Endodermal cell (in vitro differentiated cells): ENCODE measurements around the gene PIAS1. TPM values are rescaled to one million over a fixed set of nuclear protein-coding genes. Genes with fewer than 3 reads are reported as not detected.

ENCODE experiments used
- DNase-seq: peaks from one replicate; pipeline ENCODE4 v3.0.0-alpha.2; 2017
- H3K27ac ChIP-seq: 2 replicates; pipeline ENCODE4 v1.5.1; 2013; ENCODE audit warnings: mild to moderate bottlenecking, low read depth, low read length, moderate library complexity
- H3K27me3 ChIP-seq: 2 replicates; pipeline ENCODE4 v1.6.1; 2013; ENCODE audit warnings: mild to moderate bottlenecking, low read length, moderate library complexity; ENCODE audit not compliant: insufficient read depth, control insufficient read depth, poor library complexity, severe bottlenecking
- H3K36me3 ChIP-seq: 2 replicates; pipeline ENCODE4 v1.7.0; 2013; ENCODE audit warnings: mild to moderate bottlenecking, low read length, moderate library complexity; ENCODE audit not compliant: control insufficient read depth, insufficient read depth
- H3K4me1 ChIP-seq: one replicate; pipeline ENCODE4 v1.7.0; 2013; ENCODE audit warnings: low read length; ENCODE audit not compliant: control insufficient read depth, insufficient read depth
- H3K4me3 ChIP-seq: 2 replicates; pipeline ENCODE4 v1.5.1; 2013; ENCODE audit warnings: mild to moderate bottlenecking, low read length, moderate library complexity
- H3K9ac ChIP-seq: 2 replicates; pipeline ENCODE4 v1.6.1; 2013; ENCODE audit warnings: mild to moderate bottlenecking, low read length, moderate library complexity; ENCODE audit not compliant: poor library complexity, severe bottlenecking; ENCODE audit errors: extremely low read depth
- H3K9me3 ChIP-seq: 2 replicates; pipeline ENCODE4 v1.6.1; 2013; ENCODE audit warnings: mild to moderate bottlenecking, low read length, moderate library complexity; ENCODE audit not compliant: control insufficient read depth
- H3K27ac Mint-ChIP-seq: 2 replicates; pipeline ENCODE4 v1.8.0; 2020; ENCODE audit warnings: mixed read lengths
- H3K27me3 Mint-ChIP-seq: 2 replicates; pipeline ENCODE4 v1.8.0; 2021; ENCODE audit warnings: mild to moderate bottlenecking, mixed read lengths; ENCODE audit not compliant: insufficient read depth
- H3K36me3 Mint-ChIP-seq: 2 replicates; pipeline ENCODE4 v1.8.0; 2020; ENCODE audit warnings: low read depth, mixed read lengths
- H3K4me1 Mint-ChIP-seq: 2 replicates; pipeline ENCODE4 v1.8.0; 2020; ENCODE audit warnings: mixed read lengths
- H3K4me3 Mint-ChIP-seq: 2 replicates; pipeline ENCODE4 v1.8.0; 2020; ENCODE audit warnings: mild to moderate bottlenecking, moderate library complexity, mixed read lengths
- H3K9me3 Mint-ChIP-seq: 2 replicates; pipeline ENCODE4 v1.8.0; 2020; ENCODE audit warnings: mild to moderate bottlenecking, mixed read lengths
- CTCF ChIP-seq: fragments of 200-600 bp; sonication (generic); conservative IDR thresholded peaks from 2 replicates; pipeline ENCODE4 v1.5.0; 2021; ENCODE audit warnings: antibody characterized with exemption, mild to moderate bottlenecking
- WGBS, 2 experiments: methylation state at CpG; one replicate each; pipeline versions ENCODE4 v1.1.5 to v1.1.7; 2013; ENCODE audit warnings: missing lambda C conversion rate in 2 of 2, mixed read lengths in 1 of 2; ENCODE audit not compliant: insufficient coverage in 1 of 2, insufficient read length in 1 of 2; 5-methylcytosine and 5-hydroxymethylcytosine counted together
- total RNA-seq, 2 donors: library from RNA; stranded (reverse); fragmentation: NEBNext Ultra II Directional in 1 of 2; extraction: Animal tissue kit (Norgen Biotek cat#: 25700) in 1 of 2; gene quantifications; 2 replicates in 1 of 2; 3 replicates in 1 of 2; pipeline ENCODE4 v1.2.1, GENCODE V29; 2021

Gene PIAS1
- total RNA-seq, 2 donors from 2014 or later, result 38.0 to 40.1 TPM

- Histone ChIP-seq H3K27ac (peak overlapping the region; percentile 54), H3K9ac (peak overlapping the region; percentile 48), H3K36me3 (peaks cover 18% of the 10 kb centered on the region), H3K27me3 (no peaks in the 10 kb centered on the region), H3K4me1 (peaks cover 10% of the 10 kb centered on the region), H3K4me3 (peak overlapping the region; percentile 59), H3K9me3 (peaks cover 18% of the 10 kb centered on the region)
- no peak overlapping the region for H3K4me3 Mint-ChIP-seq
- H3K4me1 Mint-ChIP-seq, result peaks cover 17% of the 10 kb centered on the region
- WGBS, 2 experiments, result 74% methylated on average over 3 of the region's 4 CpGs; no CpG with 5 or more reads in 1 of the 2 experiments
- peaks cover 18% of the 10 kb centered on the region for H3K9me3 Mint-ChIP-seq
- peaks cover 32% of the 10 kb centered on the region for H3K36me3 Mint-ChIP-seq
- TF ChIP-seq CTCF, result no peak
- H3K27ac Mint-ChIP-seq, result peak overlapping the region; percentile 97
- no peaks in the 10 kb centered on the region for H3K27me3 Mint-ChIP-seq
- DNase-seq, result no peak
Measured at GRCh38 chr15:68106656-68107055, 52.5 kb downstream of the PIAS1 start.

- Histone ChIP-seq H3K27ac (no peak overlapping the region), H3K36me3 (peaks cover 18% of the 10 kb centered on the region), H3K27me3 (no peaks in the 10 kb centered on the region), H3K4me3 (peak overlapping the region; percentile 59), H3K4me1 (peaks cover 10% of the 10 kb centered on the region), H3K9me3 (peaks cover 18% of the 10 kb centered on the region), H3K9ac (peak overlapping the region; percentile 48)
- peaks cover 18% of the 10 kb centered on the region for H3K9me3 Mint-ChIP-seq
- H3K36me3 Mint-ChIP-seq, result peaks cover 27% of the 10 kb centered on the region
- H3K27ac Mint-ChIP-seq, result peak overlapping the region; percentile 97
- DNase-seq, result no peak
- no peak for TF ChIP-seq CTCF
- peaks cover 17% of the 10 kb centered on the region for H3K4me1 Mint-ChIP-seq
- no peaks in the 10 kb centered on the region for H3K27me3 Mint-ChIP-seq
- H3K4me3 Mint-ChIP-seq, result no peak overlapping the region
Measured at GRCh38 chr15:68107142-68107541, 53.0 kb downstream of the PIAS1 start.

- no peaks in the 10 kb centered on the region for H3K4me1 ChIP-seq
- DNase-seq, result no peak
- Mint-ChIP-seq H3K27ac (no peak overlapping the region), H3K9me3 (no peaks in the 10 kb centered on the region), H3K27me3 (no peaks in the 10 kb centered on the region), H3K4me1 (peaks cover 8% of the 10 kb centered on the region), H3K36me3 (peaks cover 5% of the 10 kb centered on the region), H3K4me3 (no peak overlapping the region)
- no peak overlapping the region for H3K9ac ChIP-seq
- WGBS, 2 experiments, result 67 to 100% methylated on average over 2 to 3 of the region's 3 CpGs
- no peaks in the 10 kb centered on the region for H3K27me3 ChIP-seq
- H3K9me3 ChIP-seq, result no peaks in the 10 kb centered on the region
- no peak for TF ChIP-seq CTCF
- H3K27ac ChIP-seq, result no peak overlapping the region
- no peaks in the 10 kb centered on the region for H3K36me3 ChIP-seq
- no peak overlapping the region for H3K4me3 ChIP-seq
Measured at GRCh38 chr15:68112706-68113105, 58.6 kb downstream of the PIAS1 start.
